Body of pancreas (tissue), 4 donors: ENCODE data around the gene PLPPR1.

Experiments used
- CTCF ChIP-seq, 7 experiments: fragments of 450-650 bp in 4 of 7; fragments of 200-600 bp in 3 of 7; sonication (generic) in 3 of 7; IDR thresholded peaks; one replicate each; pipeline ENCODE4 v1.5.1; 2016 to 2019; ENCODE audit warnings: antibody characterized with exemption in 7 of 7
- POLR2A ChIP-seq, 3 donors: fragments of 450-650 bp; IDR thresholded peaks; one replicate each; pipeline ENCODE4 v1.6.1; 2016; ENCODE audit warnings: antibody characterized with exemption in 3 of 3, mild to moderate bottlenecking in 2 of 3

GRCh38 chr9:101131326-101131725 is 102.8 kb downstream of the PLPPR1 start:
- TF ChIP-seq CTCF (IDR thresholded peaks at IDR 0.05): no peak
- TF ChIP-seq POLR2A (IDR thresholded peaks at IDR 0.05): no peak
